Activated naive CD4-positive, alpha-beta T cell treated with anti-CD3 and anti-CD28 coated beads, Interleukin-2, amount 50 U/mL, for 24 hours (primary cell): ENCODE measurements around the gene PHLPP1.

Experiments
- H3K27ac Mint-ChIP-seq: one replicate; pipeline ENCODE4 v1.8.0; 2021; ENCODE audit warnings: mild to moderate bottlenecking, mixed read lengths
- H3K27me3 Mint-ChIP-seq: one replicate; pipeline ENCODE4 v1.8.0; 2021; ENCODE audit warnings: mixed read lengths
- H3K36me3 Mint-ChIP-seq: one replicate; pipeline ENCODE4 v1.8.0; 2021; ENCODE audit warnings: mixed read lengths
- H3K4me1 Mint-ChIP-seq: one replicate; pipeline ENCODE4 v1.8.0; 2021; ENCODE audit warnings: mixed read lengths
- H3K4me3 Mint-ChIP-seq: one replicate; pipeline ENCODE4 v1.8.0; 2021; ENCODE audit warnings: mild to moderate bottlenecking, mixed read lengths
- H3K9me3 Mint-ChIP-seq: one replicate; pipeline ENCODE4 v1.8.0; 2021; ENCODE audit warnings: mixed read lengths

PHLPP1 gene

GRCh38 chr18:62952807-62953206, 237.5 kb downstream of the PHLPP1 start:
- no peaks in the 10 kb centered on the region for H3K36me3 Mint-ChIP-seq
- H3K4me1 Mint-ChIP-seq: peaks cover 17% of the 10 kb centered on the region
- H3K27ac Mint-ChIP-seq: no peak overlapping the region
- no peaks in the 10 kb centered on the region for H3K27me3 Mint-ChIP-seq
- no peak overlapping the region for H3K4me3 Mint-ChIP-seq
- no peaks in the 10 kb centered on the region for H3K9me3 Mint-ChIP-seq

- Mint-ChIP-seq H3K4me3 (no peak overlapping the region), H3K36me3 (no peaks in the 10 kb centered on the region), H3K27ac (no peak overlapping the region), H3K27me3 (no peaks in the 10 kb centered on the region), H3K4me1 (peaks cover 17% of the 10 kb centered on the region), H3K9me3 (no peaks in the 10 kb centered on the region)
Observed at GRCh38 chr18:62953663-62954062, 238.3 kb downstream of the PHLPP1 start.

- H3K4me3 Mint-ChIP-seq: no peak overlapping the region
- no peaks in the 10 kb centered on the region for H3K9me3 Mint-ChIP-seq
- no peak overlapping the region for H3K27ac Mint-ChIP-seq
- H3K27me3 Mint-ChIP-seq: no peaks in the 10 kb centered on the region
- peaks cover 1% of the 10 kb centered on the region for H3K36me3 Mint-ChIP-seq
- H3K4me1 Mint-ChIP-seq: peaks cover 17% of the 10 kb centered on the region
Observed at GRCh38 chr18:62954366-62954765, 239.0 kb downstream of the PHLPP1 start.

GRCh38 chr18:62957885-62958472, 242.6 kb downstream of the PHLPP1 start:
- no peak overlapping the region for H3K27ac Mint-ChIP-seq
- peaks cover 17% of the 10 kb centered on the region for H3K4me1 Mint-ChIP-seq
- H3K4me3 Mint-ChIP-seq: no peak overlapping the region

GRCh38 chr18:62959481-62959880, 244.1 kb downstream of the PHLPP1 start:
- Mint-ChIP-seq H3K27me3 (no peaks in the 10 kb centered on the region), H3K27ac (no peak overlapping the region), H3K4me3 (no peak overlapping the region), H3K9me3 (no peaks in the 10 kb centered on the region), H3K4me1 (peaks cover 4% of the 10 kb centered on the region), H3K36me3 (peaks cover 2% of the 10 kb centered on the region)

More at GRCh38 chr18:62957885-62958472, 242.6 kb downstream of the PHLPP1 start:
- H3K36me3 Mint-ChIP-seq: peaks cover 1% of the 10 kb centered on the region
- no peaks in the 10 kb centered on the region for H3K27me3 Mint-ChIP-seq
- no peaks in the 10 kb centered on the region for H3K9me3 Mint-ChIP-seq

- H3K27me3 Mint-ChIP-seq: no peaks in the 10 kb centered on the region
- no peaks in the 10 kb centered on the region for H3K4me1 Mint-ChIP-seq
- H3K4me3 Mint-ChIP-seq: no peak overlapping the region
- peaks cover 2% of the 10 kb centered on the region for H3K36me3 Mint-ChIP-seq
- no peak overlapping the region for H3K27ac Mint-ChIP-seq
- no peaks in the 10 kb centered on the region for H3K9me3 Mint-ChIP-seq
Observed at GRCh38 chr18:62963507-62963906, 248.2 kb downstream of the PHLPP1 start.

- no peak overlapping the region for H3K4me3 Mint-ChIP-seq
- H3K27ac Mint-ChIP-seq: no peak overlapping the region
- peaks cover 2% of the 10 kb centered on the region for H3K9me3 Mint-ChIP-seq
- peaks cover 2% of the 10 kb centered on the region for H3K36me3 Mint-ChIP-seq
- no peaks in the 10 kb centered on the region for H3K27me3 Mint-ChIP-seq
- H3K4me1 Mint-ChIP-seq: no peaks in the 10 kb centered on the region
Observed at GRCh38 chr18:62964432-62964831, 249.1 kb downstream of the PHLPP1 start.

- no peak overlapping the region for H3K27ac Mint-ChIP-seq
- H3K4me1 Mint-ChIP-seq: no peaks in the 10 kb centered on the region
- peaks cover 9% of the 10 kb centered on the region for H3K9me3 Mint-ChIP-seq
- no peak overlapping the region for H3K4me3 Mint-ChIP-seq
- H3K27me3 Mint-ChIP-seq: no peaks in the 10 kb centered on the region
- H3K36me3 Mint-ChIP-seq: peaks cover 6% of the 10 kb centered on the region
Observed at GRCh38 chr18:62967089-62967488, 251.7 kb downstream of the PHLPP1 start.

- H3K36me3 Mint-ChIP-seq: peaks cover 12% of the 10 kb centered on the region
- H3K4me3 Mint-ChIP-seq: no peak overlapping the region
- no peak overlapping the region for H3K27ac Mint-ChIP-seq
- no peaks in the 10 kb centered on the region for H3K4me1 Mint-ChIP-seq
- no peaks in the 10 kb centered on the region for H3K27me3 Mint-ChIP-seq
- H3K9me3 Mint-ChIP-seq: peaks cover 9% of the 10 kb centered on the region
Observed at GRCh38 chr18:62973689-62974088, 258.3 kb downstream of the PHLPP1 start.

GRCh38 chr18:62974388-62974787, 259.0 kb downstream of the PHLPP1 start:
- Mint-ChIP-seq H3K9me3 (peaks cover 7% of the 10 kb centered on the region), H3K36me3 (peaks cover 12% of the 10 kb centered on the region), H3K27ac (no peak overlapping the region)

GRCh38 chr18:62974928-62975675, 259.8 kb downstream of the PHLPP1 start:
- peaks cover under 1% of the 10 kb centered on the region for H3K9me3 Mint-ChIP-seq
- no peak overlapping the region for H3K27ac Mint-ChIP-seq
- no peaks in the 10 kb centered on the region for H3K27me3 Mint-ChIP-seq
- peaks cover 7% of the 10 kb centered on the region for H3K36me3 Mint-ChIP-seq
- no peaks in the 10 kb centered on the region for H3K4me1 Mint-ChIP-seq
- H3K4me3 Mint-ChIP-seq: no peak overlapping the region

More at GRCh38 chr18:62974388-62974787, 259.0 kb downstream of the PHLPP1 start:
- H3K27me3 Mint-ChIP-seq: no peaks in the 10 kb centered on the region
- no peak overlapping the region for H3K4me3 Mint-ChIP-seq
- no peaks in the 10 kb centered on the region for H3K4me1 Mint-ChIP-seq

- peaks cover 7% of the 10 kb centered on the region for H3K36me3 Mint-ChIP-seq
- no peak overlapping the region for H3K4me3 Mint-ChIP-seq
- H3K27me3 Mint-ChIP-seq: no peaks in the 10 kb centered on the region
- no peak overlapping the region for H3K27ac Mint-ChIP-seq
- H3K4me1 Mint-ChIP-seq: no peaks in the 10 kb centered on the region
- H3K9me3 Mint-ChIP-seq: no peaks in the 10 kb centered on the region
Observed at GRCh38 chr18:62975785-62976184, 260.4 kb downstream of the PHLPP1 start.

- peaks cover 7% of the 10 kb centered on the region for H3K36me3 Mint-ChIP-seq
- no peaks in the 10 kb centered on the region for H3K27me3 Mint-ChIP-seq
- H3K27ac Mint-ChIP-seq: no peak overlapping the region
- no peak overlapping the region for H3K4me3 Mint-ChIP-seq
- no peaks in the 10 kb centered on the region for H3K4me1 Mint-ChIP-seq
- no peaks in the 10 kb centered on the region for H3K9me3 Mint-ChIP-seq
Observed at GRCh38 chr18:62976227-62976626, 260.9 kb downstream of the PHLPP1 start.

- H3K36me3 Mint-ChIP-seq: peaks cover 4% of the 10 kb centered on the region
- no peaks in the 10 kb centered on the region for H3K27me3 Mint-ChIP-seq
- H3K27ac Mint-ChIP-seq: no peak overlapping the region
- H3K9me3 Mint-ChIP-seq: no peaks in the 10 kb centered on the region
- no peaks in the 10 kb centered on the region for H3K4me1 Mint-ChIP-seq
- no peak overlapping the region for H3K4me3 Mint-ChIP-seq
Observed at GRCh38 chr18:62977512-62977911, 262.2 kb downstream of the PHLPP1 start.

GRCh38 chr18:62978251-62979049, 263.1 kb downstream of the PHLPP1 start:
- Mint-ChIP-seq H3K4me1 (no peaks in the 10 kb centered on the region), H3K9me3 (no peaks in the 10 kb centered on the region), H3K27me3 (no peaks in the 10 kb centered on the region), H3K4me3 (no peak overlapping the region), H3K27ac (no peak overlapping the region), H3K36me3 (peaks cover 4% of the 10 kb centered on the region)

- no peak overlapping the region for H3K27ac Mint-ChIP-seq
- no peaks in the 10 kb centered on the region for H3K27me3 Mint-ChIP-seq
- no peak overlapping the region for H3K4me3 Mint-ChIP-seq
- no peaks in the 10 kb centered on the region for H3K9me3 Mint-ChIP-seq
- H3K4me1 Mint-ChIP-seq: no peaks in the 10 kb centered on the region
- peaks cover 4% of the 10 kb centered on the region for H3K36me3 Mint-ChIP-seq
Observed at GRCh38 chr18:62979176-62979575, 263.8 kb downstream of the PHLPP1 start.
